GM23338 (cell line): ENCODE data around the gene ITPRIPL2.

ENCODE experiments used
- CREB1 ChIP-seq: fragments of 250-450 bp; sonication (Bioruptor Pico); IDR thresholded peaks from 2 replicates; pipeline ENCODE4 v1.5.0; 2020; ENCODE audit warnings: low read depth, mild to moderate bottlenecking, moderate library complexity
- CTCF ChIP-seq, 2 experiments: fragments of 200-600 bp in 1 of 2; sonication (generic) in 1 of 2; conservative IDR thresholded peaks; 2 replicates each; pipeline versions ENCODE4 v1.5.1 to v1.6.1; 2016 to 2017; ENCODE audit warnings: antibody characterized with exemption in 2 of 2, low read depth in 2 of 2, mild to moderate bottlenecking in 2 of 2, moderate library complexity in 1 of 2
- EZH2 ChIP-seq: fragments of 200-600 bp; sonication (generic); IDR thresholded peaks from one replicate; pipeline ENCODE4 v1.8.0; 2017; ENCODE audit warnings: antibody characterized with exemption, mild to moderate bottlenecking, low read depth; ENCODE audit not compliant: unreplicated experiment
- EZH2phosphoT487 ChIP-seq: fragments of 200-600 bp; sonication (generic); IDR thresholded peaks from one replicate; pipeline ENCODE4 v1.8.1; 2018; ENCODE audit warnings: antibody characterized with exemption; ENCODE audit not compliant: unreplicated experiment
- JUNB ChIP-seq: IDR thresholded peaks from one replicate; pipeline ENCODE4 v1.6.1; 2016; ENCODE audit warnings: antibody characterized with exemption; ENCODE audit not compliant: unreplicated experiment
- POLR2AphosphoS5 ChIP-seq: IDR thresholded peaks from 2 replicates; pipeline ENCODE4 v1.6.1; 2016; ENCODE audit warnings: antibody characterized with exemption, low read depth
- REST ChIP-seq: IDR thresholded peaks from one replicate; pipeline ENCODE4 v1.6.1; 2018; ENCODE audit warnings: antibody characterized with exemption; ENCODE audit not compliant: unreplicated experiment
- ZNF114 ChIP-seq: fragments of 250-450 bp; sonication (Bioruptor Pico); IDR thresholded peaks from 2 replicates; pipeline ENCODE4 v1.5.0; 2020; ENCODE audit warnings: mild to moderate bottlenecking, moderate library complexity
- ZNF331 ChIP-seq: fragments of 250-450 bp; sonication (Bioruptor Pico); IDR thresholded peaks from 2 replicates; pipeline ENCODE4 v1.5.0; 2020; ENCODE audit warnings: low read depth, mild to moderate bottlenecking, moderate library complexity

GRCh38 chr16:19133600-19133999, 19.8 kb downstream of the ITPRIPL2 start:
- TF ChIP-seq CTCF (conservative IDR thresholded peaks at IDR 0.05; ENCODE audit: low read depth in 2 of 2) (no peak), EZH2 (no peak), POLR2AphosphoS5 (no peak), REST (no peak), EZH2phosphoT487 (no peak), ZNF114 (CRISPR knock-in tag) (no peak), JUNB (no peak), ZNF331 (CRISPR knock-in tag) (no peak), CREB1 (CRISPR knock-in tag) (no peak)
